Measurements from ENCODE around the gene CTNNA3.

DNA sequence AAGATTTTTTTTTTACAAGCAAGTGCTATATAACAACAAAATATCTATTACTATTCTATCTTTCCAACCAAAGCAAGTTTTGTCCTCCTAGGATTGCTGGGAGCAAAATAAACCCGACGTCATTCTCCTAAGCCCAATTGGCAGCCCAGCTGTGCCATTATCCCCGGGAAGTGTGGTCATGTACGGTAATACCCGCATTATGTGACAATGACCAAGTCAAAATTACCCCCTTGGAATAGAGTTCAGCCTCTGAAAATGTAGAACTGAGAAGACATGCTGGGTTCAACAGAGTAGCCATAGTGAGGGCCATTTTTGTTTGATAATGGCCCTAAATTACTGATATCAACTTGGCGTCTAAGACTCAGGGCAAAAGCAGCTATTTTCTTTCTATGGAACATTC lies 554.7 kb downstream of the CTNNA3 start:
- TF ChIP-seq POLR2A (IDR thresholded peaks at IDR 0.05) (no peak), CTCF (IDR thresholded peaks at IDR 0.05) (no peak)

Measured in uterus (tissue), 2 donors.